AG08395 (cell line): ENCODE results near the gene AGAP1.

Source experiments
- DNase-seq: peaks from one replicate; pipeline ENCODE4 v3.0.0; 2012; ENCODE audit warnings: mixed read lengths, low spot score

Gene AGAP1

GRCh38 chr2:235964787-235965390, 471.0 kb downstream of the AGAP1 start:
- DNase-seq: no peak

- no peak for DNase-seq
These were observed 472.6 kb downstream of the AGAP1 start for GRCh38 chr2:235966396-235966795.

GRCh38 chr2:235966932-235967757, 473.3 kb downstream of the AGAP1 start:
- DNase-seq: no peak

- no peak for DNase-seq
These were observed 474.3 kb downstream of the AGAP1 start for GRCh38 chr2:235968155-235968554.

- no peak for DNase-seq
These were observed 474.9 kb downstream of the AGAP1 start for GRCh38 chr2:235968616-235969324.

- DNase-seq: no peak
These were observed 476.6 kb downstream of the AGAP1 start for GRCh38 chr2:235970204-235971040.

- no peak for DNase-seq
These were observed 482.7 kb downstream of the AGAP1 start for GRCh38 chr2:235976516-235976915.

- no peak for DNase-seq
These were observed 483.1 kb downstream of the AGAP1 start for GRCh38 chr2:235976956-235977355.

- no peak for DNase-seq
These were observed 483.6 kb downstream of the AGAP1 start for GRCh38 chr2:235977445-235977844.

- DNase-seq: no peak
These were observed 484.2 kb downstream of the AGAP1 start for GRCh38 chr2:235978022-235978421.

- DNase-seq: no peak
These were observed 485.2 kb downstream of the AGAP1 start for GRCh38 chr2:235979037-235979436.

GRCh38 chr2:235979753-235980435, 486.1 kb downstream of the AGAP1 start:
- DNase-seq: no peak

- no peak for DNase-seq
These were observed 487.8 kb downstream of the AGAP1 start for GRCh38 chr2:235981631-235982030.

GRCh38 chr2:235983016-235983415, 489.2 kb downstream of the AGAP1 start:
- no peak for DNase-seq

GRCh38 chr2:235984552-235984951, 490.7 kb downstream of the AGAP1 start:
- DNase-seq: no peak

GRCh38 chr2:235986361-235986760, 492.5 kb downstream of the AGAP1 start:
- DNase-seq: no peak

- DNase-seq: no peak
These were observed 494.6 kb downstream of the AGAP1 start for GRCh38 chr2:235988271-235989015.

GRCh38 chr2:235989591-235989990, 495.7 kb downstream of the AGAP1 start:
- no peak for DNase-seq

- no peak for DNase-seq
These were observed 496.5 kb downstream of the AGAP1 start for GRCh38 chr2:235990344-235990743.

GRCh38 chr2:235992024-235992423, 498.2 kb downstream of the AGAP1 start:
- no peak for DNase-seq

- DNase-seq: no peak
These were observed 502.6 kb downstream of the AGAP1 start for GRCh38 chr2:235996419-235996818.
